Left cardiac atrium (tissue), 2 donors: ENCODE data around the gene TRIM46. TPM values are rescaled to one million over a fixed set of nuclear protein-coding genes. Genes with fewer than 3 reads are reported as not detected.

Experiments used
- total RNA-seq, 2 donors: library from RNA; stranded (reverse); fragmentation: NEBNext Ultra II Directional; extraction: Animal tissue kit (Norgen Biotek cat#: 25700); gene quantifications; one replicate each; pipeline ENCODE4 v1.2.1, GENCODE V29; 2021
- donor health status: DM: no; HTN: yes; CAD: no; lungs with severe emphysema.
- donor health status: DM: yes; HTN: yes; CAD: no.

The TRIM46 gene
- total RNA-seq, 2 donors from 2014 or later = 0.15 to 0.21 TPM

Other genes starting within 250 kb of the TRIM46 start
- 10 to 100 TPM; 55.9 to 63.7 TPM for gene PMVK, start 237.1 kb upstream of the TRIM46 start, total RNA-seq
- 10 to 100 TPM; 58.8 to 69.7 TPM for gene PBXIP1, start 217.8 kb upstream of the TRIM46 start, total RNA-seq
- gene PYGO2, start 212.1 kb upstream of the TRIM46 start, total RNA-seq = 10 to 100 TPM; 15.3 to 15.8 TPM
- gene SHC1, start 203.1 kb upstream of the TRIM46 start, total RNA-seq = 100 to 1,000 TPM in 1 of 2 donors, 10 to 100 TPM in 1; 88.7 to 102 TPM
- 10 to 100 TPM; 26.9 to 33.8 TPM for gene CKS1B, start 199.2 kb upstream of the TRIM46 start, total RNA-seq
- 10 to 100 TPM; 25.9 to 30.8 TPM for gene FLAD1, start 190.5 kb upstream of the TRIM46 start, total RNA-seq
- gene LENEP, start 180.3 kb upstream of the TRIM46 start, total RNA-seq = not detected
- 10 to 100 TPM; 49.6 to 52.6 TPM for gene ZBTB7B, start 171.0 kb upstream of the TRIM46 start, total RNA-seq
- gene DCST2, start 140.1 kb upstream of the TRIM46 start, total RNA-seq = under 1 TPM in 1 of 2 donors, not detected in 1; 0.59 TPM
- gene DCST1, start 140.0 kb upstream of the TRIM46 start, total RNA-seq = not detected
- 100 to 1,000 TPM; 108 to 142 TPM for gene ADAM15, start 122.5 kb upstream of the TRIM46 start, total RNA-seq
- gene EFNA4, start 110.1 kb upstream of the TRIM46 start, total RNA-seq = 1 to 10 TPM; 2.5 to 2.7 TPM
- gene EFNA3, start 95.0 kb upstream of the TRIM46 start, total RNA-seq = 1 to 10 TPM; 1.1 to 1.4 TPM
- gene EFNA1, start 46.0 kb upstream of the TRIM46 start, total RNA-seq = 10 to 100 TPM; 33.3 to 39.1 TPM
- gene SLC50A1, start 38.0 kb upstream of the TRIM46 start, total RNA-seq = 10 to 100 TPM; 12.2 to 13.0 TPM
- gene DPM3, start 33.3 kb upstream of the TRIM46 start, total RNA-seq = 10 to 100 TPM; 65.8 to 78.6 TPM
- gene KRTCAP2, start 545 bp upstream of the TRIM46 start, total RNA-seq = 100 to 1,000 TPM; 143 to 156 TPM
- 10 to 100 TPM; 17.9 to 18.6 TPM for gene THBS3, start 34.0 kb downstream of the TRIM46 start, total RNA-seq
- gene MTX1, start 34.8 kb downstream of the TRIM46 start, total RNA-seq = 10 to 100 TPM; 19.7 to 25.5 TPM
- gene ENTREP3, start 81.6 kb downstream of the TRIM46 start, total RNA-seq = 10 to 100 TPM; 16.1 to 18.7 TPM
- 10 to 100 TPM; 53.6 to 66.4 TPM for gene SCAMP3, start 88.5 kb downstream of the TRIM46 start, total RNA-seq
- 10 to 100 TPM; 19.7 to 23.8 TPM for gene CLK2, start 99.7 kb downstream of the TRIM46 start, total RNA-seq
- 1 to 10 TPM in 1 of 2 donors, under 1 TPM in 1; 0.76 to 1.6 TPM for gene HCN3, start 103.6 kb downstream of the TRIM46 start, total RNA-seq
- not detected for gene PKLR, start 127.6 kb downstream of the TRIM46 start, total RNA-seq
- 100 to 1,000 TPM in 1 of 2 donors, 10 to 100 TPM in 1; 92.9 to 128 TPM for gene FDPS, start 135.0 kb downstream of the TRIM46 start, total RNA-seq
- 10 to 100 TPM; 18.7 to 25.3 TPM for gene RUSC1, start 147.0 kb downstream of the TRIM46 start, total RNA-seq